ENCODE results near the gene ARSB. TPM values are rescaled to one million over a fixed set of nuclear protein-coding genes. Genes with fewer than 3 reads are reported as not detected.

Gene ARSB
- total and polyA plus RNA-seq, 10 of the 15 experiments (the other 5 are each of a cell fraction or from before 2014, with no cell fraction given), result 1.2 to 8.2 (median 6.1) TPM

- TF ChIP-seq POLR2AphosphoS5 (IDR thresholded peaks at IDR 0.05; ENCODE audit: low read length), result no peak
- no peak for TF ChIP-seq EZH2 (IDR thresholded peaks at IDR 0.05; ENCODE audit: borderline replicate concordance, control insufficient read depth, low read depth, low read length)
- no peak for TF ChIP-seq USF2 (IDR thresholded peaks at IDR 0.05; ENCODE audit: borderline replicate concordance, low read depth, low read length)
- TF ChIP-seq RAD21 (IDR thresholded peaks at IDR 0.05; ENCODE audit: insufficient read depth, low read depth, low read length), result no peak
- TF ChIP-seq SUPT20H (IDR thresholded peaks at IDR 0.05; ENCODE audit: borderline replicate concordance, control insufficient read depth, low read depth, low read length), result no peak
These were observed 171.1 kb downstream of the ARSB start (continued) for GRCh38 chr5:78813906-78814530.

- no peak for FAIRE-seq
- no TSS peak for BruUV-seq (replicated peaks)
- TF ChIP-seq BACH1 (IDR thresholded peaks at IDR 0.05; ENCODE audit: borderline replicate concordance), result no peak
- no peak for TF ChIP-seq ASH2L (IDR thresholded peaks at IDR 0.05; ENCODE audit: borderline replicate concordance, low read depth)
- no peak for TF ChIP-seq SKIL (IDR thresholded peaks at IDR 0.05; ENCODE audit: low read depth, poor library complexity, severe bottlenecking)
- no peak for TF ChIP-seq NBN (IDR thresholded peaks at IDR 0.05)
- no peak for TF ChIP-seq CEBPZ (IDR thresholded peaks at IDR 0.05; ENCODE audit: low read depth, low read length)
- TF ChIP-seq PBX3 (IDR thresholded peaks at IDR 0.05; ENCODE audit: insufficient replicate concordance, low read depth, low read length), result no peak
- no peak for TF ChIP-seq PAX8 (IDR thresholded peaks at IDR 0.05)
These were observed 171.8 kb downstream of the ARSB start for GRCh38 chr5:78813286-78813685.

More at GRCh38 chr5:78813286-78813685, 171.8 kb downstream of the ARSB start:
- no peaks in the 10 kb centered on the region for H3K79me2 ChIP-seq (ENCODE audit: control insufficient read depth, insufficient read depth, low read length)
- ATAC-seq, result no peak
- no peaks in the 10 kb centered on the region for H3K4me1 ChIP-seq (ENCODE audit: control insufficient read depth, insufficient read depth, low read length)
- no peak overlapping the region for H3K27ac ChIP-seq (ENCODE audit: control insufficient read depth, insufficient read depth)
- no peaks in the 10 kb centered on the region for H3K27me3 ChIP-seq (replicated peaks in 1 of 2; ENCODE audit: control insufficient read depth in 2 of 2, insufficient read depth in 2 of 2, low read length in 1 of 2)
- in situ Hi-C loops (cut with MboI), result no loop called here
- WGBS (ENCODE audit: insufficient coverage, insufficient replicate concordance, low lambda C conversion rate, missing lambda C conversion rate), result 20% methylated on average over 1 of the region's 1 CpG
- ChIA-PET SMC1A (ENCODE audit: uncharacterized antibody, unreplicated experiment) (interaction anchor here (0.7 kb wide), 1 partner anchor 11 kb away, joined by 3 read pairs; no protein-coding TSS in a partner anchor), POLR2A (no interaction called here), RAD21 (ENCODE audit: unreplicated experiment) (no interaction called here), CTCF (no interaction called here)
- no peaks in the 10 kb centered on the region for H3K9me3 ChIP-seq (replicated peaks; ENCODE audit: control insufficient read depth, insufficient read depth, low read length)
- no peak overlapping the region for H3K4me3 ChIP-seq
- H2AFZ ChIP-seq (ENCODE audit: control insufficient read depth, low read depth, low read length), result no peak overlapping the region
- no peaks in the 10 kb centered on the region for H3K36me3 ChIP-seq (ENCODE audit: control insufficient read depth in 2 of 2, insufficient read depth in 2 of 2, low read length in 1 of 2)
- intact Hi-C loops (cut with micrococcal nuclease; ENCODE audit: unreplicated experiment), result no loop called here
- no peak for DNase-seq (ENCODE audit: low read depth, low spot score)
- H3K9ac ChIP-seq (ENCODE audit: control insufficient read depth, insufficient read depth, low read length), result no peak overlapping the region
- no peaks in the 10 kb centered on the region for H4K20me1 ChIP-seq (ENCODE audit: control insufficient read depth, insufficient read depth)
- no peak overlapping the region for H3K4me2 ChIP-seq (ENCODE audit: control insufficient read depth, insufficient read depth)

Measured in GM12878 (cell line).